ENCODE measurements around the gene CACNA1A. TPM values are rescaled to one million over a fixed set of nuclear protein-coding genes. Genes with fewer than 3 reads are reported as not detected.
A peak's percentile ranks its signal among the peaks of the same experiment; 100 is the strongest.

CACNA1A gene
- total and polyA plus RNA-seq, 11 donors, result 0.17 to 1.2 (median 0.67) TPM

DNA sequence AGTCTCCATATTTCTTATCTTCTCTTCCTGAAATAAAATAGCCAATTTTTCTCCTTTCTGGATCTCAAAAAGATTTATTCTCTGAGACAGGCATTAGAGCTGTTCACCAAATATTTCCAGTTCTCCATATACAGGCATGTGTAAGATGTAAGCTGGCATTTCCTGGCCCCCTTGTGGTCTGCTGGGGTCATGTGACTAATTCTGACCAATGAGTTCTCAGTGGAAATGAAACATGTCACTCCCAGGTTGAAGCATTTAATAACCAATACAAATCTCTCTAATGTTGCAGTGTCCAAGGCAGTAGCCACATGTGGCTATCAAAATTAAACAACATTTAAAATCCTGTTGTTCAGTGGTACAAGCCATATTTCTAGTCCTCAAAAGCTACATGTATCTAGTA lies 14.8 kb upstream of the CACNA1A start:
- Histone ChIP-seq H3K36me3 (no peaks in the 10 kb centered on the region), H3K4me3 (no peak overlapping the region), H3K4me1 (no peaks in the 10 kb centered on the region), H3K27ac (no peak overlapping the region), H3K9me3 (peaks cover 0 to 35% (median 15%) of the 10 kb centered on the region in 12 donors), H3K27me3 (peaks cover 0 to 23% (median 0%) of the 10 kb centered on the region in 9 donors)
- intact Hi-C loops (cut with DNase I), result no loop called here
- no peak for TF ChIP-seq POLR2A (IDR thresholded peaks at IDR 0.05)
- no peak for DNase-seq
- no peak for ATAC-seq

DNA sequence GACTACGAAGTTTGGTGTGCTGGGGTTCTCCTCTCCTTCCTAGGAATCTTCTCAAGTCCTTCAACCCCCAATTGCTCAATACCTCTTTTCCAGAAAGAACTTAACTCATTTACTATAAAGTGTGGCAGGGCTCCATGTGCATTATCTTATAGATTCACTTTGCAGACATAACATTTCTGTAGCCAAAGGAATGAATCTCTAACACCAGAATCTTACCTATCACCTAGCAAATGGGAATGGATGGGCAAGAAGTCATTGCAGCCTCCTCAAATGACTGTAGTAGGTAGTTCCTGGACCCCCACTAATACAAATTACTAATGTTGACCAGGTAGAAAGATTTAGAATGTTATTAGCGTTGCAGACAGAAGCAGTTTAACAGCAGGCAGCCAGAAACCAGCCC lies 5.7 kb upstream of the CACNA1A start:
- TF ChIP-seq, protein P1, sequence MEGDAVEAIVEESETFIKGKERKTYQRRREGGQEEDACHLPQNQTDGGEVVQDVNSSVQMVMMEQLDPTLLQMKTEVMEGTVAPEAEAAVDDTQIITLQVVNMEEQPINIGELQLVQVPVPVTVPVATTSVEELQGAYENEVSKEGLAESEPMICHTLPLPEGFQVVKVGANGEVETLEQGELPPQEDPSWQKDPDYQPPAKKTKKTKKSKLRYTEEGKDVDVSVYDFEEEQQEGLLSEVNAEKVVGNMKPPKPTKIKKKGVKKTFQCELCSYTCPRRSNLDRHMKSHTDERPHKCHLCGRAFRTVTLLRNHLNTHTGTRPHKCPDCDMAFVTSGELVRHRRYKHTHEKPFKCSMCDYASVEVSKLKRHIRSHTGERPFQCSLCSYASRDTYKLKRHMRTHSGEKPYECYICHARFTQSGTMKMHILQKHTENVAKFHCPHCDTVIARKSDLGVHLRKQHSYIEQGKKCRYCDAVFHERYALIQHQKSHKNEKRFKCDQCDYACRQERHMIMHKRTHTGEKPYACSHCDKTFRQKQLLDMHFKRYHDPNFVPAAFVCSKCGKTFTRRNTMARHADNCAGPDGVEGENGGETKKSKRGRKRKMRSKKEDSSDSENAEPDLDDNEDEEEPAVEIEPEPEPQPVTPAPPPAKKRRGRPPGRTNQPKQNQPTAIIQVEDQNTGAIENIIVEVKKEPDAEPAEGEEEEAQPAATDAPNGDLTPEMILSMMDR (IDR thresholded peaks at IDR 0.05), result no peak
- TF ChIP-seq POLR2A (IDR thresholded peaks at IDR 0.05), result no peak
- peaks cover 5 to 48% (median 21%) of the 10 kb centered on the region in 9 donors for H3K27me3 ChIP-seq
- H3K36me3 ChIP-seq, result no peaks in the 10 kb centered on the region
- peaks cover 0 to 1% (median 0%) of the 10 kb centered on the region in 12 donors for H3K4me1 ChIP-seq
- DNase-seq, result no peak
- ATAC-seq, result no peak
- peaks cover 0 to 4% (median 0%) of the 10 kb centered on the region in 12 donors for H3K9me3 ChIP-seq
- H3K4me3 ChIP-seq, result no peak overlapping the region
- WGBS, 4 donors, result 30 to 81% (median 54%) methylated on average over 2 of the region's 2 CpGs
- H3K27ac ChIP-seq, result no peak overlapping the region
- intact Hi-C loops (cut with DNase I), result no loop called here

DNA sequence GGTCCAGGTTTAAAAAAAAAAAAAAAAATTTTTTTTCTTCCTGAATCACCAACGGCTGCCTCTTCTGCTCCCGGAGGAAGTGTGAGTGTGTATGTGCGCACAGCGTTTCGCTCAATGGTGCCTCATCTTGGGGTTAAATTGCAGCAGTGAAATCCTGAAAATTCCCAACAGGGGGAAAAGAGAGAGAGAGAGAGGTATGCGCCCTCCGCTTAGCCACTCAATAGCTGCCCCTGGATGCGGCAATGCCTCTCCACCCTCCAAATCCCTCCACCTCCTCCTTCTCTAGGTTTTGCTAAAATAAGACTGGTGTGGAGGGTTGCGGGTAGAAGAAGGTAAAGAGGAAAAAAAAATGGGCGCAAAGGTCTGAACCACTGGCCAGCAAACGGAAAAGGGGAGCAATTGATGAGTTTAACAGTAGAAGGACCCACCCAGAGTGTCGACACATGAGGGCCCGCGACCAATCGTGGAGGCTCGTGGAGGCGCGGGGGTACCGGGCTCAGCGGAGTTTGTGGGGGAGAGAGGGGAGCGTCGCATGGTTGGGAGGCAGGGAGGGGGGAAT lies 853 bp upstream of the CACNA1A start:
- peaks cover 0 to 4% (median 0%) of the 10 kb centered on the region in 12 donors for H3K9me3 ChIP-seq
- H3K36me3 ChIP-seq, result no peaks in the 10 kb centered on the region
- no peak for TF ChIP-seq POLR2A (IDR thresholded peaks at IDR 0.05)
- TF ChIP-seq, protein P1 (IDR thresholded peaks at IDR 0.05), result no peak
- no peak overlapping the region for H3K4me3 ChIP-seq
- ATAC-seq (no peak), DNase-seq (no peak)
- intact Hi-C loops (cut with DNase I), result no loop called here
- no peak overlapping the region for H3K27ac ChIP-seq
- peaks cover 10 to 82% (median 46%) of the 10 kb centered on the region in 9 donors for H3K27me3 ChIP-seq
- 2 to 3% (median 2%) methylated on average over 22 of the region's 22 CpGs for WGBS, 4 donors
- peaks cover 0 to 14% (median 4%) of the 10 kb centered on the region in 12 donors for H3K4me1 ChIP-seq

DNA sequence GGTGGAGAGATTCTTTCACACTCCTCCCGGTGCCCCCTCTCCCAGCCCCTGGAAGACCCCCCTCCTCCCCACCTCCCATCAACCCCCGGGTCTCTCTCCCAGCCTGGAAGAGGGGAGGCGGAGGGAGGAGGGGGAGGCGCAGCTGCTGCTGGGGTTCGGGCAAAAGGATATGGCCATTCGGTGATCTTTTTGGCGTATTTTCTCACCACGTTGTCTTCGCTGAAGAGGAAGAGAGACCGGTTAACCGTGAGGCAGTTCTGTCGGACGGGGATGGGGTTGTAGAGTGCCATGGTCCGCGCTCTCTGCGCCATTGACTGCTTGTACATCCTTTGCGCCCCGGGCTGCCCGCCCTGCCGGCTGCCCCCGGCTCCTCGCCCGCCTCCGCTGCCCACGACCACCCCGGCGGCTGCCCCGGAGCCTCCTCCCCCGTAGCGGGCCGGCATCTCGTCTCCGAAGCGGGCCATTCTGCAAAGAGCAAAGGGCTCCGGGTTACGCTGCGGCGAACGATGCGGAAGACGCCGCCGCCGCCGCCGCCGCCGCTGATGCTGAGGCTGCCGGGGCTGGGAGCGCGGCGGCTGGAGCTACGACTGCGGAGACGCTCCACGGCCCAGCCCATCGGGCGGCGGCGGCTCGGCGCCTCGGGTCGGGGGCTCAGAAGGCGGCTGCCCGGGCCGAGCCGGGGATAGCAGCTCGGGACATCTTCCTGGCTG lies 363 bp downstream of the CACNA1A start:
- TF ChIP-seq, protein P1 (IDR thresholded peaks at IDR 0.05), result no peak
- no peak for TF ChIP-seq POLR2A (IDR thresholded peaks at IDR 0.05)
- peak overlapping the region; percentile 6 to 51 (median 41) for H3K4me3 ChIP-seq
- peaks cover 10 to 79% (median 46%) of the 10 kb centered on the region in 9 donors for H3K27me3 ChIP-seq
- peaks cover 0 to 14% (median 4%) of the 10 kb centered on the region in 12 donors for H3K4me1 ChIP-seq
- peaks cover 0 to 4% (median 0%) of the 10 kb centered on the region in 12 donors for H3K9me3 ChIP-seq
- no peak overlapping the region for H3K27ac ChIP-seq
- intact Hi-C loops (cut with DNase I), result no loop called here
- no peak for ATAC-seq
- WGBS, 4 donors, result 1 to 4% (median 3%) methylated on average over 15 to 69 of the region's 69 CpGs
- DNase-seq, result peak in 1 of 5 donors; percentile 18
- no peaks in the 10 kb centered on the region for H3K36me3 ChIP-seq

Measured in heart left ventricle (tissue), 16 donors.